ENCODE results near the gene TGFBR3.

Gene TGFBR3

DNA sequence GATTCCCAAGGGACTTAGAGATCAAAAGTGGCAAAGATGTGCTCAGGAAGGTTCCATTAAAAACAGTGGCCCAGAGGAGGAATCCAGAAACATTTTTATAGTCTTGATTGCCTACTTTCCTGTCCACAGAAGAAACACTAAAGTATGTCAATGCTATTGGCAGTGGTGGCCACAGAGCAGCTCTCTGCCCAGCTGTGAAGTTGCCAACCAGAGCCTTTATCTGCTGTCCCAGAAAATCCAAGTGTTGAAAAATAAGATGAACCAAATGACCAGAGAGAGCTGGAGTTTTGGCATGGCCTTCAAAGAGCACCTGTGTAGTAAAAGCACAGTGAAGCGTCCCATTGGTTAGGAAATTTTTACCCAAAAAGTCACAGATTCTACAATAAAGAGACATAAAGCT is 181.2 kb downstream of the TGFBR3 start:
- DNase-seq, result no peak

DNA sequence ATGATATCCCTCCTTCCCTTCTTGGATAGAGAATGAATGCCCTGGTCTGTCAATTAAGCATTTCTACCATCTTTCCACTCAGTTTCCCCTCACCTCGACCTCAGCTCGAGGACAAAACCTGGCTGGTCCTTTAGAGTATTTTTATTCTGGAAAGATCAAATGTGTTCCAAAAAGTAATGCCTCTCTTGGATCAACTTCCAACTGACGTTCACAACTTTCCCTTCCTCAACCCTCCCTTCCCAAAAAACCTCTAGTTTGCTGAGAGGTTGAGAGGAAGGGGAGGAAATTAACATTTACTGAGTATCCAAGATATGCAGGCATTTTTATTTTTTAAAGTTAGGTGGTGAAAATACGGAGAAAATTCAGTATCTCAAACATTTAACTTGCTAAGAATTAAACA is 182.9 kb downstream of the TGFBR3 start:
- no peak for DNase-seq

DNA sequence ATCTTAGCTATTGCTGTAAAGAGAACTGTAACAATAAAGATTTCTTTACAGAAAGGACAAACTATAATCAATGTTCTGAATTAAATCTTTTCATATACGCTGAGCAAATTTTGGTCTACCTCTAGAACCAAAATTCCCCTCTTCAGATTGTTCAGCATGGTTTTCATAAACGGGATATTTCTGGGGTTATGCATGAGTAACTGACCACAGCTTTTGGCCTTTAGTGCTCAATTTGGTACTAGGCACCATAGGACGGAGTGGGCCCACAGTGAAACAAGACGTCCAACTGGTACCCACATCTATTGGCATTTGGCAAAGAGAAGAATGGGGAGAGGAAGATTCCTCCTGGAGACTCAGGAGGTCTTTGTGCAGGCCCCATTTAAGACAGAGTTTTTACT is 184.5 kb downstream of the TGFBR3 start:
- no peak for DNase-seq

DNA sequence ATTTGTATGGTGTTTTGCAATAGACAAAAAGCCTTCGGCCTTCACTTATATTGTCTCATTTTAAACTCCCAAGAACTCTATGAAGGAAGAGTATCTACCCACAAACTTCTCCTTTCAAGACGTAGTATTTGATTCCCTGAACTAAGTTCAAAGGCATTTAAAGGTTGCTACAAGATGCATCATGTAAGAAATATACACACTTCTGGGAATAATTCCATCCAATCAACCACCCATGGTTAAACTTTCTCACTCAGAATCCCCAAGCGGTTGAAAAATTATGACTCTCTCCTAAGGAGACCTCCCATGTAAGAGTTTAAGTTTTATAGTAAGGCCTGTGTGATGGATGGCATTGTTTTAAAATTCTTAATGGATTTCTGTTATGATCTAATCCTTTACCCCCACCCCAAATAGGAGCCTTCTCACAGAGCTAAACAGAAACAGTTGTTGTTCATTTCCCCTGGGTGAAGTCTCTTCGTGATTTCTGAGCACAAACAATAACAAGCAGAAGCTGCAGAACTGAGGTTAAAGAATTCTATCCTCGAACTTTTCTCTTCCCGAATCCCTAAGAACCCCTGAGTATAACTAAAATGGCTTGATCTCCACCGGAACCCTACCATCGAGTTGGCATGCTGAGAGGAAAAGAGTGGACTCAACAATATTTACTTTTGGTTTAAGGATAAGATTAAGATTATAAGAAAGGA is 185.0 kb downstream of the TGFBR3 start:
- no peak for DNase-seq

DNA sequence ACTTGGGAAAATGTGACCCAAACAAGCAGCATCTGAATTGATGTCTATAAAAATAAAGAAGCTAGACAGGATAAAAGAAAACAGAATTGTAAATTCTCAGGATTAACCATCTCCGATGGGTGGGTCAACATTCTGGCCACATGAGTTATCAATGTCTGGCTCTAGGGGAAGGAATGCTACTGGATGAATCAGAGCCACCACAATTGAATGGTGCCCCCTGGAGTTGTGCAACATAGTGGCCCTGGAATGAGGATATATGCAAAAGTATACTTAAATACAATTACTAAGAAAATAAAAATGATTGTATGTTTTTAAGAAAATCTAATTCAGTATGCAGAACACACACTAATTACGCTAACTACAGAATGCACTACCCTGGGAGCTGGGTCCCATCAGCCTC is 185.6 kb downstream of the TGFBR3 start:
- DNase-seq, result no peak

DNA sequence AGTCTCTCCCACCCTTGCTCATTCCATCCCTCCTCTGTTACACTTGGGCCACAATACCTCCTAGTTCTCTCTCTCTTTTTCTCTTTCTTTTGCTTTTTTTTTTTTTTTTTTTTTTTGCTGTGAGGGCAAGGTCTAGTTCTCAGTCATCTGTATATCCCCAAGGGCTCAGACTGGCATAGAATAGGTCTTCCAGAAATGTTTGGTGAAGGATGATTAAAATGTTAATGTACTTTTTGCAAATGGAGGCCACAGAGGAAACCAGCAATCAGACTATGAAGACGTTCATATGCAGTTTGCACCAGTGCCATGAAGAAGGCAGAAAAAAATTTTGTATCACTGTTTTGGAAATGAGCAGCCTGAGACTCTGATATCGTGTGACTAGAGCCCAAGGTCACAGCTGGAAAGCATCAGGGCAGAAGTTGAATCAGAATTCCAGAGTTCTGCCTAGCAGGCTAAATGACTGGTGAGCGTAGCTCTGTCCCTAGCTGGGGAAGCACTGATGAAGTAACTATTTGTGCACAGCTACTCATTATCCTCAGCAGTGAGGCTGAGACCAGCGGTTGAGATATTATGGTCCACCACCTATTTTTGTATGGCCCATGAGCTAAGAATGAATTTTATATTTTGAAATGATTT is 186.5 kb downstream of the TGFBR3 start:
- DNase-seq, result no peak

DNA sequence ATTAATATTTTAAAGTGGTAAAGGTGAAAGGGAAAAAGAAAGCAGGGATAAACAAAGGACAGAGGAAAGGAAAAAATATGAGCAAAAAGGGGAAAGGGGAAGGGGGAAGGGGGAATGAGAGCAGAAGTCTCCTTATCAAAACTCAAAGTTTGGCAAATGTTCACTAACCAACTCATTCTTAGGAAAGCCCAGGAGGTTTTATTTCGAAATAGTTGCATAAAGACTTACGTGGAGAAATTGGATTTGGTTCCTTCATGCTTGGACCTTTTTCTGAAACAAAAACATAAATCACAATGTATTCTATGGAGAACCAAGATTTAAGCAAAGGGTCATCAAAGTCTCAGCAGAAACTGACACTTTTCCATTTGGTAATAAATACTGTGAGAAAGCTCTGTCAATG is 188.1 kb downstream of the TGFBR3 start:
- DNase-seq, result no peak

DNA sequence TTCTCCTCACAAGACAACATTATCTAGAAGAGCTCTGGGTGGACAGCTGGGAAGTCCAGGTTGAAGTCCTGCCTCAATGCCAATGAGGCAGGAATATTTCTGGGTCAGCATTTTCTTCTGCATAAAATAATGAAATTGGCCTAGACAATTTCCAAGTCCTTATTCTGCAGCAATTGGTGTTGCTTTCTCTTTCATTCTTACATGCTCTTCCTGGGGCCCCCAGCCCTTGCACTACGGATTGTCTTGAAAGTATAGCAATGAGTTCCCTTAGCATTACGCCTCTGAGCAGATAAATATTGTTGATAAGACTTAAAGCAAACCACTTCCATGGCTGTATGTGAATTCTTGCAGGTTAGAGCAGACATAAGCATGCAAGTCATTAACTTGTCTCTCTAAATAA is 188.5 kb downstream of the TGFBR3 start:
- DNase-seq, result no peak

DNA sequence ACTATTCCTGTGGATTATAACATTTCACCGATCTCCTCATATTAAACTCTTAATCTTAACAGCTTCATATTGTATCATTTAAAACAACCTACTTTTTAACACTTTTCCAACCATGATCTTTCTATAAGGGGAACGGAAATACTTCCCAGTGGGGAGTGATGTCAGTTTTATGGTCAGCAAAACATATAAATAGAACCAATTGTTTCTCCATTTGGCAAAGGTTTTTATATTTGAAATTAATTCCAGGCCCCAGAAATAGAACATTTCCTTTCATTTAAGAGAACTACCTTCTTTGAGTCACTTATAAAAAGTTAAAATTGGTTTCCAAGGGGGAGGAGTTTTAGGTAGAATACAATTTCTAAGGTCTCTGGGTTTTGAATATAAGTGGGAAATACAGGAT is 189.6 kb downstream of the TGFBR3 start:
- DNase-seq, result no peak

DNA sequence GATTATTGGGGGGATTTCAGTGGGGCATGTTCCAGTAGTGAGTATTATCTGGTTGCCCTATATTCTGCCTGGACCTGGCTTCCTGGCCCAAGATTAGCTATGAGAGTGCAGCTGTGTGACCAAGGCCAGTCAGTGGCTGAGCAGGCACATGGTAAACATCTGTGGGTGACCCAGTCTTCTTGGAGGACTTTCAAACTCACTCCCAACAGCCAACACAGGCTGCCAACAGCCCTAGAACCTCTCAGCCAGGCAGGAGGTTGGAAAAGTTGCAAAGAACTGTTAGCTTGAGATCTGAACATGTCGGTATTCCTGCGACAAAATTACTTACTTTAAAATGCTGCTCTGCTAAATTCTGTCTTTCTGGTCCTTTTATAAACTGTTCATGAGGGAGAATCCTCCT is 192.4 kb downstream of the TGFBR3 start:
- DNase-seq, result no peak

DNA sequence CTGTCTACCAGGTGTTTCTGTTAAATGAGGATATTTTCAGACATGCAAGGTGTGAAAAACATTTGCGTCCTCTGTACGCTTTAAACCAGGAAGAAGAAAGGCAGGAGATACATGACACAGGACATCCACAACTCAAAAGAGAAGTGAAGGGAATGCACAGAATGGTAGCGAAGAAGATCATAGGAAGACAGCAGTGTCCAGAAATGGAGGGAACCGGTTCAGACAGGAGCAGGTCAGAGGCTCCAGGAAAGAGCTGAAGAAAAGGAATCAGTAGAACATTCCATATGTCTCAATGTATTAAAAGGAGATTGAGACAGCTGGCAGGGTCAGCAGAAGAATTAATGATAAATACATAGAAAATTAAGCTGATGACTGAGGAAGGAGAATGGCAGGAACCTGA is 194.4 kb downstream of the TGFBR3 start:
- DNase-seq, result no peak

DNA sequence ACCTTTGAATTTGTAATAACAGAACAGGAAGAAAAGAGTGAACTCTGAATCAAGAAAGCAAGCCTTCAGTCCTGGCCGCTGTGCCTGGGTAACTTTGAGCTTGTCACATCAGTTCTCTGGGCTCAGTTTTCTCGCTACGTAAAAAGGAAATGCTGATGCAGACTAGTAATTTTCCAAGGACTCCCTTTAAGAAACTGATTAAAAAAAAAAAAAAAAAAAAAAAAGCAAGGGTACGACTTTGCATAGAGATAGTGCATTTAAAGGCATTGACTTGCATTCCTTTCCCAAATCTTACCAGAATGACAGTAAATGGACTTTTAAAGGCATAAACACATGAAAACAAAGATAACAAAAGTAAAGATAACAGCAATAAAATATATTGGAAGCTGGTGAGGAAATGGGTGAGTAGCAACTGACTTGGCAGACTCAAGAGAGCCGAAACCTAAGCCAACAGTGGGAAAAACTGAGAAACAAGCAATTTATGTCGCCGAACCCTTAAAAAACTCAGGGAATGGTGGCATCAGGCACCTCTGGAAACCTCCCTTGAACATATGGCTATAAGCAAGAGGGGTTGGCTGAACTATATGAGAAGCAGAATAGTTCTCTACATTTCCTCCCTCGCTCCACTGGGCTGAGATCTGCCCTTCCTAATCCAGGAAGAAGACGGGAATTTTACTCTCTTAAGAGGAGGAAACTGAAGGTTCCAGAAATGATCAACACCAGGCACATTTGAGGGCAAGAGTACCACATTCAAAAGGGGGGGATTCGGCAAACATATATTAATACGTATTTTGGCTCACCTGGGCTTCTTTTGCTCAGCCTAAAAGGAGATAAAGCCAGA is 196.1 kb downstream of the TGFBR3 start:
- DNase-seq, result no peak

DNA sequence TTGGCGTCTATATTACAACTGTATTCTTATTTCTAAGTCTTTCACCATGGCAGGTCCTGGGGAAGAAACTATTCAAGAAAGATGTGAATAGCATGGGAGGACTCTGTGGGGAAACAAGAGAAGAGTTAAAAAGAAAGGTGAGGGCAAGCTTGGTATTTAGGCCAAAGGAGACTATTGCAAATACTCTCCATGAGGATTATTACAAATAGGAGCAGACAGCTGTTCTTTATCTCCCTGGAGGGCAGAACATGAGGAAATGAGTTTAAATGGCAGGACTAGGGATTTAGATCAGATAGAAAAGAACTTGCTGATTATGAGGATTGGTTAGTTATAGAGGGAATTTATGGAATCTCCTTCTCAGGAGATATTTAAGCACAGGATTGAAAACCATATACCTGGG is 198.5 kb downstream of the TGFBR3 start:
- no peak for DNase-seq

DNA sequence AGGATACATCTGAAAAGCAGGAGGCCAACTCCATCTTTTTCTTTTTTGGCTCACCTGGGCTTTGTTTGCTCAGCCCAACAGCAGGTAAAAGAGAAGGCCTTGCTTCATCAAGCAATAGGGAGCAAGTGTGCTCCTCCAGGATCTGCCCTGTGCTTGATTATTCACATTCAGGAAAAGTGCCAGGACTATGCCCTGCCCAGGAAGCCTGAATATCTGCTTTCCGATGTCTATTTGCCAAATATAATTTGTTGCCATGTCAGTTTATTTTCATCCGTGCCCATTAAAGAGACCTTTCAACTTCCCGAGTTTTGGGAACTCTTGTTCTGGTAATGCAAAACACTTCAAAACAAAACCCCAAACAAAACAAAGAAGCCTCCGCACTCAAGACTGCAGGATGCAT is 200.0 kb downstream of the TGFBR3 start:
- DNase-seq, result no peak

DNA sequence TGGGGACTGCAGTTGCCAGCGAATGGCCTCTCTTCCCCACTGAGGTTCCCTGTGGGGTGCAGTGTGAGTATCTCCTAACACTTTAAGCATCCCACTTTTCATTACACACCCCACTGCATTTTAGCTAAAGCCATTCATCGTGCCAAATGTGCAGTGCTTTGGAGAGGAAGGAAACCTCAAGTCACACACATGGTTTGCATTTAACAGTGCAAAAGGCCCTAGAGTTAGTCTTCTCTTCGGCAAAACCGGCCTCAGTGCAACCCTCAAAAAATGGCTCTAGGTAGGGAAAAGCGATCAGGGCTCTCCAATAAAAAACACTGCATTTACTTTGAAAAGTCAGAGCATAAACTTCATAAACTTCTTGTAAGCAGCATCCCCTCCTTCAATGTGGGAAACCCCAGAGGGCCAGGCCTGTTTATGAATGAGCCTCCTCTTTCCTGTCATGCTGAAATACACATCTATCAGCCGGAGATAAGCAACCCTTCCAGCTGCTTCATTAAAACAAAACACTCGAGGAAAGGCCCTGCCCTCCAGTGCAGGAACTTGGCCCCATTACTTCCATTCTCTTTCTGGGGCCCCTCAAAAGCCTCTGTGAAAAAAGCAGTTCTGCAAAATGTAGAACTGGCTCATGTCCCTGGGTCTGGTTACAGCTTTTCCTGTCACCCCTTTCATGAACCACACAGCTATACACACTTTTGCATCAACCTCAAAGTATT is 201.3 kb downstream of the TGFBR3 start:
- no peak for DNase-seq

DNA sequence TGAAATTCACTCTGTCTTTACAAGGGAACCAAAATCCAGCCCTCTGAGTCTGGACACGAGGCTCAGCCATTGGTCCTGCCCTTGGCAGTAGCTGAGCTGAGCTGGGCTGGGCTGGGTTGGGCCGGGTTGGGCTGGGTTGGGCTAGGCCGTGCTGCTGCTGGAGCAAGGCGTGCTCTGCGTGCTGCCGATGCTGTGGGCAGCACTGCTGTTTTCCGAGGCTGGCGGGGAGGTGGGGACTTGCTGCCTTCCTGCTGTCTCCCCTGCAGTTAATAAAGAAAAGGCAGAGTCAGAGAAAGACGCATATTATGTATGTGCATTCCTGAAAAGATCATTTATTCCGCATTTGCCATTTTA is 202.4 kb downstream of the TGFBR3 start:
- DNase-seq, result no peak

DNA sequence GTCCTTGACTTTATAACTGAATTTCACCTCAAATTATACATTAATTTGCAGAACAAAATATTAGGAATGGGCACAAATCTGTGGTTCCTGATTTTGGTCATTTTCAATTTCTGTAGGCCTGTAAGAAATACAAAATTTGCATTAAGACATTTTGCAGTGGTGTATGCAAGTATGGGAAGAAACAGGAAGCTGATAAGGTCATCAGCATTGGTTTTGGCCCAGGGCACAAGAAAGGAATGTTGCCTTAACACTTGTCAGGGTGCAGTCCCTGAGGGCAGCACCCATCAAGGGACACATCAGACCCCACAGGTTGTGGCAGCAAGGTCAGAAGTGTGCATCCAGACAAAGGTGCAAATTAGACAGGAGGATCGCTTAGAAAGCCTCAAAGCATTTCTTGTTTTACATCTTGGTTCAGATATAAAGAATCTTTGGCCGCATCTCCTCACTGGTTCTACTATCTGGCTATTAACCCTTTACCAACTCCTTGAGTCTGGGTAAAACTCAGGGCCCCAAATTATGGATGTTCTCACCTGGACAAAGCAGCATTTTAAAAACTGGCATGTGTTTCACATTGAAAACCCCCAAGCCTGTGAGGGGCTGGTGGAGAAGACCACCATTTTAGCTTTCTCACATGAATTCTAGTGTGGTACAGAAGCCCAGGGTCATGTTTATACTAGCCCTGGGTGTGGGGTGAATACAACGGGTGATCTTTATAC is 202.9 kb downstream of the TGFBR3 start:
- DNase-seq, result no peak

DNA sequence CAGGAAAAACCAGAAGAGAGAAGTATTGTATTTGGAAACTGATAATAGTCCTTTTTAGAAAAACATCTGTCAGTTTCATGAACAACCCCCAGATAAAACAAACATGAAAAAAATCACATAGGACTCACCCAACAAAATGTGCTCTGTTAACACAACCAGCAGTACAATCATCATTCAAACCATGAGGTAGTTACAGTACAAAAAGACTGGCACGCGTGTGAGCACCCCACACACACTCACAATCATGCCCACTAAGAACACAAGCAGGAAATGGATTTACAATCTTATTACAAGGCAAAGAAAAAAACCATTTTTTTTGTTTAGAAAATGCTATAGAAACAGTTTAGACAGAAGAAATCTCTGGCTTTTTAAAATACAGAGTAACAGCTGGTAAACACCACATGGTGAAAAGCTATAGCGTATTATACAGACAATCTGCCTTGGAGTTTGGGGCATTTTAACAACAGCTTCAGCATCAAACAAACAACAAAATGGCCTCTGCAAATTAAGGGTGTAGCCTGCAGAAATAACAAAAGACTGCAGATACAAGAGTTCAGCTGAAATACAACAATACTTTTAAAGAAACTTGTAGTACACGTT is 205.3 kb downstream of the TGFBR3 start:
- DNase-seq, result no peak

DNA sequence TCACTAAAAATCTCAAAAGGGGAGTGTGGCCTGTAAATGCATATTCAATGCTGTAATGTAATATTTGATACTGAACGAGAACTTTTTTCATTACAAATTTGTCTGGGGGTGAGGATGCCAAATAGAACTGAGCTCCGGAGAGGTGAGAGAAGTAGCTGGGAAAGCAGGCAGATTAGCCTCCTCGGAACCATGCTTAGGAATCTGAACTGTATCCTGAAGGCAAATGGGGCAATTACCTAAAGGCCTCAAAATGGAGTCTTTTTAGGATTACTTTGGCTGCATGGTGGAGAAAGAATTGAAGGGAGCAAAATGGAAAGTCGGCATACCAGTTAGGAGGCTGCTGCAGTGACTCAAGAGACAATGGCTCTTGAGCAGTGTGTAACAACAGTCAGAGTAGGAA is 206.5 kb downstream of the TGFBR3 start:
- no peak for DNase-seq

DNA sequence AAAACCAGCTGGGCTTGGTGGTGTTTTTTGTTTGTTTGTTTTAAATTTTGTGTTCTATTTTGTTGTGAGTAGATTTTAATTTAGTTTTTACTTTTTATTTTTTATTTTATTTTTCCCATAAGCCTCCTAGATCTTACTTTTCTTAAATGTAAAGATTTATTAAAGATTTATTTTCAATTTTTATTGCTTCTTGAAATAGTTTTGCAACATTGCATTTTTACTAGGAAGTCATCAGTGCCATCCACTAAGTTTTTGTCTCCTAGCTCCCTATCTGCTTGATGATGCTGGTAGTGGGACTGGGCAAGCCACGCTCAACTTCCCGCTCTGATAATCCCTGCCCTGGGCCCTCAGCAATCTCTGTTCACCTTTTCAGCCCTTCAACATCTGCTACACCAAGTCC is 209.9 kb downstream of the TGFBR3 start:
- DNase-seq, result no peak

DNA sequence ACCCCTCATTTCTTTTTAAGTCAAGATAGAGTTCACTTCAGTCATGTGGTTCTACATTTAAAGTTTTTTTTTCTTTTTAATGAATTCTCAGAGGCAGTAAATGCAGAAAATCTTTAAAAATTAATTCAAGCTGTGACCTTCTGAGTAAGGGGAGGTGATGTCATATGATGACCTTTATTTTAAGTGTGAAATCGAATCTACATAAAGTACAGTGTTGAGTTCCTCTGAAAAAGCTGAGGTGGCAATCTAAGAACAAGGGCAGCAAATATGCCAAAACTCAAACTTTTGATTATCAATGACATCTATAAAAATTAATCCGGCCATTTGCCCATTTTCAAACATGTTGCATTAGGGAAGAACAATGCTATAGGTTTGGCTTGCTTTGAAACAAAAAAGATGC is 211.8 kb downstream of the TGFBR3 start:
- DNase-seq, result no peak

DNA sequence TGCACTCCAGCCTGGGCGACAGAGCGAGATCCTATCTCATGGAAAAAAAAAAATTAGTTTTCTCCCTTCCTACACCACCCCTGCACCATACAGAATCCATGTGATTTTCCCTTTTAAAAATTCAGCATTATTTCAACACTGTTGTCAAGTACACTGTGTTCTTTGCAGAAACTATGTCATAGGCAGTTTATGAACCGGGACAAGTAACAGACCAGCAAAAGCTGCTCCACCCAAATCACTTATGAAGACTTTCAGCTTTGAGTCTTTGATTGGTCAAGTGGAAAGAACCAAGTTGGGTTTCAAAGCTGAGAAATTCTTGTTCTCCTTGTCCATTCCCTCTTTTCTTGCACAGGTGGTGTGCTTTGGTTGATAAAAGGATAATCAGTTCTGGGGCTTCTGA is 212.3 kb downstream of the TGFBR3 start:
- no peak for DNase-seq

All from SHP77 treated with DMSO at 0.1 percent for 48 hours (cell line).